ENCODE results near the gene KIF11.

The KIF11 gene

GRCh38 chr10:92615515-92615914 is 22.6 kb downstream of the KIF11 start:
- H3K27me3 ChIP-seq (replicated peaks in 2 of 5; ENCODE audit: control insufficient read depth in 4 of 5, insufficient read depth in 5 of 5, low read length in 4 of 5) = no peaks in the 10 kb centered on the region
- no peak for DNase-seq
- H3K4me3 ChIP-seq (ENCODE audit: control insufficient read depth in 1 of 7, extremely low read depth in 1 of 7, insufficient read depth in 4 of 7, low read depth in 2 of 7, low read length in 6 of 7) = no peak overlapping the region
- H3K36me3 ChIP-seq (ENCODE audit: control insufficient read depth in 4 of 4, insufficient read depth in 4 of 4, low read length in 3 of 4) = peaks cover 6 to 55% (median 21%) of the 10 kb centered on the region in 4 experiments
- no peaks in the 10 kb centered on the region for H3K9me3 ChIP-seq (ENCODE audit: control extremely low read depth in 1 of 5, control insufficient read depth in 4 of 5, insufficient read depth in 2 of 5, low read depth in 1 of 5, low read length in 4 of 5)
- no peaks in the 10 kb centered on the region for H3K4me1 ChIP-seq (ENCODE audit: control extremely low read depth in 1 of 4, control insufficient read depth in 4 of 4, insufficient read depth in 4 of 4, low read length in 3 of 4)
- WGBS (ENCODE audit: insufficient coverage) = no CpG with 5 or more reads among the region's 3 CpGs
- CTCF ChIA-PET = no interaction called here
- H3K27ac ChIP-seq (ENCODE audit: insufficient read depth in 1 of 2, low read depth in 1 of 2, low read length in 2 of 2, poor library complexity in 1 of 2, severe bottlenecking in 2 of 2) = no peak overlapping the region
- POLR2A ChIA-PET = no interaction called here

- POLR2A ChIA-PET = no interaction called here
- Histone ChIP-seq H3K27me3 (replicated peaks in 2 of 5; ENCODE audit: control insufficient read depth in 4 of 5, insufficient read depth in 5 of 5, low read length in 4 of 5) (no peaks in the 10 kb centered on the region), H3K36me3 (ENCODE audit: control insufficient read depth in 4 of 4, insufficient read depth in 4 of 4, low read length in 3 of 4) (peaks cover 7 to 62% (median 41%) of the 10 kb centered on the region in 4 experiments), H3K4me1 (ENCODE audit: control extremely low read depth in 1 of 4, control insufficient read depth in 4 of 4, insufficient read depth in 4 of 4, low read length in 3 of 4) (no peaks in the 10 kb centered on the region), H3K27ac (ENCODE audit: insufficient read depth in 1 of 2, low read depth in 1 of 2, low read length in 2 of 2, poor library complexity in 1 of 2, severe bottlenecking in 2 of 2) (no peak overlapping the region), H3K9me3 (ENCODE audit: control extremely low read depth in 1 of 5, control insufficient read depth in 4 of 5, insufficient read depth in 2 of 5, low read depth in 1 of 5, low read length in 4 of 5) (peaks cover 0 to 4% (median 0%) of the 10 kb centered on the region in 5 experiments), H3K4me3 (ENCODE audit: control insufficient read depth in 1 of 7, extremely low read depth in 1 of 7, insufficient read depth in 4 of 7, low read depth in 2 of 7, low read length in 6 of 7) (no peak overlapping the region)
- CTCF ChIA-PET = interaction anchor here (1.2 kb wide), 1 partner anchor 262 kb away, joined by 3 read pairs; no protein-coding TSS in a partner anchor
- no peak for DNase-seq
Measured at GRCh38 chr10:92619368-92619767, 26.4 kb downstream of the KIF11 start.

- H3K27ac ChIP-seq (ENCODE audit: insufficient read depth in 1 of 2, low read depth in 1 of 2, low read length in 2 of 2, poor library complexity in 1 of 2, severe bottlenecking in 2 of 2) = no peak overlapping the region
- CTCF ChIA-PET = interaction anchor here (0.8 to 1.6 kb wide), 5 partner anchors 11 to 37 kb away, joined by 3 to 4 read pairs (median 3); no protein-coding TSS in a partner anchor
- WGBS (ENCODE audit: insufficient coverage) = no CpG with 5 or more reads among the region's 2 CpGs
- POLR2A ChIA-PET = no interaction called here
- H3K36me3 ChIP-seq (ENCODE audit: control insufficient read depth in 4 of 4, insufficient read depth in 4 of 4, low read length in 3 of 4) = peaks cover 10 to 52% (median 23%) of the 10 kb centered on the region in 4 experiments
- H3K4me1 ChIP-seq (ENCODE audit: control extremely low read depth in 1 of 4, control insufficient read depth in 4 of 4, insufficient read depth in 4 of 4, low read length in 3 of 4) = no peaks in the 10 kb centered on the region
- DNase-seq = peak; percentile 26 to 42 (median 37)
- no peak overlapping the region for H3K4me3 ChIP-seq (ENCODE audit: control insufficient read depth in 1 of 7, extremely low read depth in 1 of 7, insufficient read depth in 4 of 7, low read depth in 2 of 7, low read length in 6 of 7)
- no peaks in the 10 kb centered on the region for H3K27me3 ChIP-seq (replicated peaks in 2 of 5; ENCODE audit: control insufficient read depth in 4 of 5, insufficient read depth in 5 of 5, low read length in 4 of 5)
- no peaks in the 10 kb centered on the region for H3K9me3 ChIP-seq (ENCODE audit: control extremely low read depth in 1 of 5, control insufficient read depth in 4 of 5, insufficient read depth in 2 of 5, low read depth in 1 of 5, low read length in 4 of 5)
Measured at GRCh38 chr10:92627845-92628480, 35.0 kb downstream of the KIF11 start.

GRCh38 chr10:92629945-92630344 is 37.0 kb downstream of the KIF11 start:
- no peaks in the 10 kb centered on the region for H3K27me3 ChIP-seq (replicated peaks in 2 of 5; ENCODE audit: control insufficient read depth in 4 of 5, insufficient read depth in 5 of 5, low read length in 4 of 5)
- no peaks in the 10 kb centered on the region for H3K9me3 ChIP-seq (ENCODE audit: control extremely low read depth in 1 of 5, control insufficient read depth in 4 of 5, insufficient read depth in 2 of 5, low read depth in 1 of 5, low read length in 4 of 5)
- CTCF ChIA-PET = interaction anchor here (0.8 to 1.7 kb wide), 2 partner anchors 9 to 24 kb away, joined by 3 to 5 read pairs; no protein-coding TSS in a partner anchor
- no peak for DNase-seq
- H3K27ac ChIP-seq (ENCODE audit: insufficient read depth in 1 of 2, low read depth in 1 of 2, low read length in 2 of 2, poor library complexity in 1 of 2, severe bottlenecking in 2 of 2) = no peak overlapping the region
- no CpG with 5 or more reads among the region's 2 CpGs for WGBS (ENCODE audit: insufficient coverage)
- peaks cover 7 to 50% (median 22%) of the 10 kb centered on the region in 4 experiments for H3K36me3 ChIP-seq (ENCODE audit: control insufficient read depth in 4 of 4, insufficient read depth in 4 of 4, low read length in 3 of 4)
- H3K4me3 ChIP-seq (ENCODE audit: control insufficient read depth in 1 of 7, extremely low read depth in 1 of 7, insufficient read depth in 4 of 7, low read depth in 2 of 7, low read length in 6 of 7) = no peak overlapping the region
- POLR2A ChIA-PET = no interaction called here
- H3K4me1 ChIP-seq (ENCODE audit: control extremely low read depth in 1 of 4, control insufficient read depth in 4 of 4, insufficient read depth in 4 of 4, low read length in 3 of 4) = no peaks in the 10 kb centered on the region

- H3K4me3 ChIP-seq (ENCODE audit: control insufficient read depth in 1 of 7, extremely low read depth in 1 of 7, insufficient read depth in 4 of 7, low read depth in 2 of 7, low read length in 6 of 7) = no peak overlapping the region
- ChIA-PET CTCF (interaction anchor here (0.6 to 1.3 kb wide), 4 partner anchors 8 to 198 kb away, joined by 3 to 5 read pairs (median 4); no protein-coding TSS in a partner anchor), POLR2A (interaction anchor here (1.2 kb wide), 1 partner anchor 11 kb away, joined by 3 read pairs; no protein-coding TSS in a partner anchor)
- no peak overlapping the region for H3K27ac ChIP-seq (ENCODE audit: insufficient read depth in 1 of 2, low read depth in 1 of 2, low read length in 2 of 2, poor library complexity in 1 of 2, severe bottlenecking in 2 of 2)
- H3K9me3 ChIP-seq (ENCODE audit: control extremely low read depth in 1 of 5, control insufficient read depth in 4 of 5, insufficient read depth in 2 of 5, low read depth in 1 of 5, low read length in 4 of 5) = peaks cover 0 to 7% (median 0%) of the 10 kb centered on the region in 5 experiments
- H3K36me3 ChIP-seq (ENCODE audit: control insufficient read depth in 4 of 4, insufficient read depth in 4 of 4, low read length in 3 of 4) = peaks cover 8 to 60% (median 32%) of the 10 kb centered on the region in 4 experiments
- no peak for DNase-seq
- no peaks in the 10 kb centered on the region for H3K4me1 ChIP-seq (ENCODE audit: control extremely low read depth in 1 of 4, control insufficient read depth in 4 of 4, insufficient read depth in 4 of 4, low read length in 3 of 4)
- H3K27me3 ChIP-seq (replicated peaks in 2 of 5; ENCODE audit: control insufficient read depth in 4 of 5, insufficient read depth in 5 of 5, low read length in 4 of 5) = no peaks in the 10 kb centered on the region
Measured at GRCh38 chr10:92638037-92638436, 45.1 kb downstream of the KIF11 start.

- POLR2A ChIA-PET = no interaction called here
- Histone ChIP-seq H3K9me3 (ENCODE audit: control extremely low read depth in 1 of 5, control insufficient read depth in 4 of 5, insufficient read depth in 2 of 5, low read depth in 1 of 5, low read length in 4 of 5) (peaks cover 0 to 7% (median 0%) of the 10 kb centered on the region in 5 experiments), H3K4me3 (ENCODE audit: control insufficient read depth in 1 of 7, extremely low read depth in 1 of 7, insufficient read depth in 4 of 7, low read depth in 2 of 7, low read length in 6 of 7) (no peak overlapping the region), H3K36me3 (ENCODE audit: control insufficient read depth in 4 of 4, insufficient read depth in 4 of 4, low read length in 3 of 4) (peaks cover 8 to 52% (median 27%) of the 10 kb centered on the region in 4 experiments), H3K27me3 (replicated peaks in 2 of 5; ENCODE audit: control insufficient read depth in 4 of 5, insufficient read depth in 5 of 5, low read length in 4 of 5) (no peaks in the 10 kb centered on the region), H3K4me1 (ENCODE audit: control extremely low read depth in 1 of 4, control insufficient read depth in 4 of 4, insufficient read depth in 4 of 4, low read length in 3 of 4) (no peaks in the 10 kb centered on the region), H3K27ac (ENCODE audit: insufficient read depth in 1 of 2, low read depth in 1 of 2, low read length in 2 of 2, poor library complexity in 1 of 2, severe bottlenecking in 2 of 2) (no peak overlapping the region)
- 100% methylated on average over 2 of the region's 3 CpGs for WGBS (ENCODE audit: insufficient coverage)
- no peak for DNase-seq
- CTCF ChIA-PET = interaction anchor here (1.6 kb wide), 1 partner anchor 13 kb away, joined by 4 read pairs; no protein-coding TSS in a partner anchor
Measured at GRCh38 chr10:92640107-92640506, 47.2 kb downstream of the KIF11 start.

GRCh38 chr10:92641492-92641891 is 48.6 kb downstream of the KIF11 start:
- POLR2A ChIA-PET = no interaction called here
- WGBS (ENCODE audit: insufficient coverage) = no CpG with 5 or more reads among the region's 1 CpG
- Histone ChIP-seq H3K27me3 (replicated peaks in 2 of 5; ENCODE audit: control insufficient read depth in 4 of 5, insufficient read depth in 5 of 5, low read length in 4 of 5) (no peaks in the 10 kb centered on the region), H3K4me1 (ENCODE audit: control extremely low read depth in 1 of 4, control insufficient read depth in 4 of 4, insufficient read depth in 4 of 4, low read length in 3 of 4) (no peaks in the 10 kb centered on the region), H3K36me3 (ENCODE audit: control insufficient read depth in 4 of 4, insufficient read depth in 4 of 4, low read length in 3 of 4) (peaks cover 11 to 50% (median 26%) of the 10 kb centered on the region in 4 experiments), H3K4me3 (ENCODE audit: control insufficient read depth in 1 of 7, extremely low read depth in 1 of 7, insufficient read depth in 4 of 7, low read depth in 2 of 7, low read length in 6 of 7) (no peak overlapping the region), H3K9me3 (ENCODE audit: control extremely low read depth in 1 of 5, control insufficient read depth in 4 of 5, insufficient read depth in 2 of 5, low read depth in 1 of 5, low read length in 4 of 5) (peaks cover 0 to 7% (median 0%) of the 10 kb centered on the region in 5 experiments), H3K27ac (ENCODE audit: insufficient read depth in 1 of 2, low read depth in 1 of 2, low read length in 2 of 2, poor library complexity in 1 of 2, severe bottlenecking in 2 of 2) (no peak overlapping the region)
- CTCF ChIA-PET = interaction anchor here (0.9 to 1.4 kb wide), 2 partner anchors 38 to 43 kb away, joined by 3 to 4 read pairs; no protein-coding TSS in a partner anchor
- DNase-seq = no peak
